Stimulated activated naive CD4-positive, alpha-beta T cell treated with Interleukin-2 at 50 U/mL for 16 hours (primary cell): ENCODE results near the gene CD93.

Experiments used
- DNase-seq: peaks from one replicate; lab custom pipeline; 2025; lab: John Stamatoyannopoulos, UW

Gene CD93

DNA sequence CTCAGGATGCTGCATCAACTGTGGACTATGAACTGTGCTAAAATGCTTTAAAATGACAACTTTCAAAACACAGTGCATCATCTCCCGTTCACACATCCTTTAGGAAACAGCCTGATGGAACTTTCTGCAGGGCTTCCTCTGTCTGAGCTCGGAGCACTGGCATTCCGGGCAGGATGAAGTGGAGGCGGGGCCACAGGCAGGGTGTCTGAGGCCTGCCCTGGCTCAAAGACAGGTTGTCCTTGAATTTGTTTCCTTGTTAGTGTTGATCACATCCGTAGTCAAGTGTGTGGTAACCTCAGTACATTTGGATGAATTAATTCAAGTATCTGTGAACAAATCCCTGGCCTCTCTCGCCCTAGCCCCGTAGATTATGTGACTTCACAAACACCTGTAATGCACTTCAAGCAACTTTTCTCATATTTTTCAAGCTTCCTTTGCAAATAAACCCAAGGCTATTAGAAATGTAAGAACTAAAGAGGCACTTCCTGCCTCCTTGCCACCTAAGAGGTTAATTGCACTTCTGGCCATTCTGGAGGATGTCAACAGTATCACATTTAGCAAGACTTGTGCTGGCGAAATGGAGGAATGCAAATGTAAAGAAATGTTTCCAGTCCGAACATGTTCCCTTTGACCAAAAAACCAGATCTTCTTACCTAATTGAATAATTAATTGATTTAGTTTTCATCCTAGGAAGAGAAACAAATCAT lies 3.1 kb downstream of the CD93 start:
- DNase-seq = no peak

DNA sequence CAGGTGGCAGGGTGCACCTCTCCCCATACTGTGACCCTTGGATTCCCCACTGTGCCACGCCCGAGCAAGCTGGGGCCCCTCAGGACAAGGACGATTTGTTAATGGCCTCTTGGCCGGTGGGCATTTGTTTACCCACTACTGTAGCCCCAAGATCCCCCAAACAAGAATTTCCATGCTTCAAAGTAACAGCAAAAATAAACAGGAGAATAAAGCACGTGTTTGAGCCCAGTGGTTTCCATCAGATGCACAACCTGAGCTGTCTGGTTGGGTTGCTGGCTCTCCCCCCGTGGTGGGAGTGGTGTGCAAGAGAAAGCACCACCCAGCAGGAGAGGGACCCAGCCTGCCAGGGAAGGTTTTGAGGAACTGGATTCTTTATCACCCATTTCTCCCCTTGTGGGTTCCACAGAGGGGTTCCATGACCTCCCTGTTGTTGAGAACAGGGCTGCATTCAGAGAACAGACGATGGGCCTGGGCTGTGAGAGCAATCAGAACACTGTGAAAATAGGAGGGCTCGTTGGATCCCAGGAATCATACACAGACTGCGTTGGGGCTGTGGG lies 4.8 kb downstream of the CD93 start:
- no peak for DNase-seq

DNA sequence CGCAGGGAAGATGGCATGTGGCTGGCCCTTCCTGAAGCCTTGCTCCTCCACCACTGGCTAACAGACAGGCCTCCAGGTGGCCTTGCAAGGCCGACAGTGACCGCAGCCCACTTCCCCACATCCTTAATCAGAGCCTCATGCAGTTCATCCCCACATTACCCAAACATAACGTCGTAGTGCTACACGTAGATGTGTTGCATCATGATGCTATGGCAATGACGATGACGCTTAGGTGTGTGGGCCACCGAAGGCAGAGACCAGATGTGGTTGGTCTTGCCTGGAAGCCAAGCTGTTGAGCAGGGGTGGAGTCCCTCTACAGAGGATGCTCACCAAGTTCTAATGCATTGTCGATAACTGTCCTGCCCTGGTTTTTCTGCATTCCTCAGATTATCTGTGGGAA lies 5.6 kb downstream of the CD93 start:
- no peak for DNase-seq

DNA sequence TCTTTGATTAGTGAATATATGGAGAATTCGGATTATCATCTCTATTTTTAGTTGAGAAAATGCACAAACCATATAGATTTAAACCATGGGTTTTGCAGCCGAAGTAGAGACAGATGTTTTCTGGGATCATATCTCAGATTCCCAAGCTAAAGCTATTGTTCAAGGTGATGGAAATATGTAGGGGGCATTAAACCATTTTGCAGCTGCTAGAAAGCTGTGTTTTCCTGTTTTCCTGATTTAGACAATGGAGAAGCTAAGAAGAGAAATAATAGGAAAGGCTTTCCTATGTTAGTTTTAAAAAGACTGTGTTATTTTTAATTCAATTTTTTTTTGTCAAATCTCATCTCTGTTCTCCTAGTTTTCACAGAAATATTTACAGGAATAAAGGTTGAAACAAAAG lies 6.2 kb downstream of the CD93 start:
- DNase-seq = no peak

DNA sequence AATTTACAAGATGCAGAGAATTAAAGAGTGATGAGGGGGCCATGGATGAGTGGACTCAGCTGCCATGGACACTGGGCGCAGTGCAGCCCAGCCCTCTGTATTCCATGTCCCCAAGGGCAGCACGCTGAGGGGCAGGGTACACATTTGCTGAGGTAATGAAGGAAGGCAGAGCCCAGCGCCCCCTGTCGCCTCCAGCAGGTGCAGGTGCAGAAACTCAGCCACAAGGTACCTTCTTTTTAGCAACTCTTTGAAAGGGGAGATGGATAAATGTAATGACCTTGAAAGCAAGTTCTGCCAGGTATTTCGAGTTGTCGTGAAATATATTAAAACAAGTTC lies 7.1 kb downstream of the CD93 start:
- no peak for DNase-seq

DNA sequence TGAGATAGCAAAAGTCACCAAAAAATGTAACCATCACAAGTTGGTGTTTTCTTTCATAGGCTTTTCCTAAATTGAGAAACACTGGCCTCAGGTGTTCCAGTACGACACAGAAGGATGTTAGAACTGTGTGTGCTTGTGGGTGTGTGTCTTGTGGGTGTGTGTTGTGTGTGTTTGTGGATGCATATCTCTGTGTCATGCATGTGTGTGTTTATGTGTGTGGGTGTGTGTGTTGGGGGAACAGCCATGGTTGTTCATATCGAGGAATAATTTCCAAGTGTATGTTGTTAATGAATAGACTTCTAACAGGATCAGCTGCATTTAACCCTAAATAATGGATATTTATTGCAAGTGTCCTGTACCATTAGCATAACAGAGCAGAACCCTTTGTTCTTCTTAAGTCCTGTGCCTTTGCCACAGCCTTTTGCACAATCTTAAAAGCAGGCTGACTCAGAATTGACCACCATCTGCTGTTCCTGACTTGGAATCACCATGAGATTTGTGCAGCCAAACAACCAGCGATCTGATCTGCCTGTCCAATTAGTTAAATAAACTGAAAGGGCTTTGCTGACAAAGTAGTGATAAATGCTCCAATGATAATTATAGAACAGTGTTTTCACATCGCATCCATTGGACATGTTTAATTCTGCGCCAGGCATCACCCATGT lies 7.6 kb downstream of the CD93 start:
- no peak for DNase-seq

DNA sequence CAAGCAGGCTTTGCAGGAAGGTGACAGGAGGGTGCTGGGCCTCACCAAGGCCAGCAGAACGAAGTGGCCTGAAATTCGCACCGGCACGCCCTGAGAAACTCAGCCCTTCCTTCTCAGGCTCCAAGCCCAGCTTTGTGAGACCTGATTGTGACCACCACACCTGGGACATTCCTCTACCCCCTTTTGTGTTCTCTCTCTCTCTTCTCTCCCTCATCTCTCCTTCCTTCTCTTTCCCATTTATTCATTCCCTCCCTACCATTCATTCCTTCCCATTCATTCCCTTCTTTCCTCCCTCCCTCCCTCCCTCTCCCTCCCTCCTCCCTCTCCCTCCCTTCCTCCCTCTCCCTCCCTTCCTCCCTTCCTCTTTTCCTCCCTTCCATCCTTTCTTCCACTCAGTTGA lies 8.8 kb downstream of the CD93 start:
- DNase-seq = no peak

DNA sequence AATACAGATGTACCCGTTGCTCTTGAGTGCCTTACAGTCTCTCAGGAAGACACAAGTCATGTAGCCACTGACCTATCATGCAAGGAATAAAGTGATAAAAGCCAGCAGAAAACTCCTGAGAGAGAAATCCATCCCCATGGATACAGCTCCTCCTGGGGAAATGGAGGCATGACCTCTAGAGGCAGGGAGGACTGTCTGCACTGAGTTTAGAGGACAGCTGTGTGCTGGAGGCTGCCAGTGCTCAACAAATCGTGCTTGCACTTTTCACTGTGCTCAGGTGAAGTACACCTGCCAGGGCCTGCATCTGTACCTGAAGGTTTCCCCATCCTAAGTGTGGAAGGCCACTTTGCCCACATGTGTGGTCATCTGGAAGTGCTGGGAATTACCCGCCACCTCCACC lies 12.1 kb downstream of the CD93 start:
- no peak for DNase-seq

DNA sequence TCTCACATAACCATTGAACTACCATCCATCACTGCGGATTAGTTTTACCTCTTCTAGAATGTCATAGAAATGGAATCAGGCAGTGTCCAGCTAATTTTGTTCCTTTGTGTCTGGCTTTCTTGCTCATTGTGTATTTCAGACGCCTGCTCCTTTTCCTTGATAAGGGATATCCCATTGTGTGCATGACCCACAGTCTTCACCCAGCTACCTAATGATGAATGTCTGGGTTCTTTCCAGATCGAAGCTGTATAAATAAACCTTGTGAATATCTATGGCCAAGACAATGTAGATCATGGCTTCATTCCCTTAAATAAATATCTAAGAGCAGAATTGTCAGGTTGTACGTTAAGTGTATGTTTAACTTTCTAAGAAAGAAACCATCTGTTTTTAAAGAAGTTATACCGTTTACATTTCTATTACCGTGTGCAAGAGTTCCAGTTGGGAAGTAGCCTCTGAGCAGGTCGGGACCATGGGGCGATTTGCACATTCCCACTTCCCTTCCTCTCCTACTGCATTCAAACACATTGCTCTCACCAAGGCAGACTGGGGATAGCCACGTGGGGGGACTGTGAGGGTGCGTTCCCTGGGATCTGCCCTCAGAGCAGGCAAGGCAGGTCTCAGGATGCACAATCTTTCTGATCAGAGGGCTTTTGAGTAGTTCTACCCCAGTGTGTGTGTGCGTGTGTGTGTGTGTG lies 13.1 kb downstream of the CD93 start:
- no peak for DNase-seq

DNA sequence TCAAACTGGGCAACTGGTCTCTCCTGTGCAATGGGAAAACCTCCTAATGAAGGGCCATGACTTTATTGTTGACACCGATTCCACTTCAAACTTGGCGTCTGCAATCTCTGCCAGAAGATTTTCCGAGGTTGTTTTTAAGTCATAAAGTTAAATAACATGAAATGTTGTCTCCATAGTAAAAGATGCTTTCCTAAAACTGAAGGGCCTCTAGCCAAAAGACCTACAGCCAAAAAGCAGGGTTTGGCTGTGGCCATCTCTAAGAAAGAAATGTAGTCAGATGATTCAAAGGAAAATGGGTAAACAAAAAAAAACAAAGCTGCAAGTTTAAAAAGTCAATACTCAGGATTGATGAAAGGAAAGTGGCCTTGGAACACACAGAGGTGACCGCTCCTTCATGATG lies 14.1 kb downstream of the CD93 start:
- DNase-seq = no peak

DNA sequence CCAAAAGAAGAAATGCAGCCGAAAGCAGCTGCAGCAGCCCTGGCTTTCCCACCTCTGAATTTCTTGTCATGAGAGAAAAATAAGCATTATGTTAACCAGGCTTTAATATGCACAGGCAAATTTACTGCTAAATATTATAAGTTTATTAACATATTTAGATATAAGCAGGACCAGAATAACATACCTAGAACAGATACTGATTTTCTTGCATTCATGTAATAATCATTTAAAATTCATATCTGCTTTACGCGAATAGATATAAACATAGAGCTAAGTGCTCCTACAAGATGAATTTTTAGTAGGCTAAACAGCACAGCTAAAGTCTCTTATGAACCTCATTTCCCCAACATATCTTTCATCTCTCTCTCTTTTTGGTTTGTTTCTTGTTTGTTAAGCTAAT lies 14.7 kb downstream of the CD93 start:
- DNase-seq = no peak

DNA sequence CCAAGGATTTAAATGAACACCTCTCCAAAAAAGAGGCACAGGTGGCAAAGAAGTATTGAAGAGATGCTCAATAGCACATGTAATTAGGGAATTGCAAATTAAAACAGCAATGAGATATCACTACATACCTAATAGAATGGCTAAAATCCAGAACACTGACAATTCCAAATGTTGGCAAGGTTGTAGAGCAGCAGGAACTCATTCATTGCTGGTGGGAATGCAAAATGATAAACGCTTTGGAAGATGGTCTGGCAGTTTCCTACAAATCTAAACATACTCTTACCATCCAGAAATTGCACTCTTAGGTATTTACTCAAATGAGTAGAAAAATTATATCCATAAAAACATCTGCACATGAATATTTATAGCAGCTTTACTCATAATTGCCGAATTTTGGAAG lies 17.0 kb downstream of the CD93 start:
- no peak for DNase-seq

DNA sequence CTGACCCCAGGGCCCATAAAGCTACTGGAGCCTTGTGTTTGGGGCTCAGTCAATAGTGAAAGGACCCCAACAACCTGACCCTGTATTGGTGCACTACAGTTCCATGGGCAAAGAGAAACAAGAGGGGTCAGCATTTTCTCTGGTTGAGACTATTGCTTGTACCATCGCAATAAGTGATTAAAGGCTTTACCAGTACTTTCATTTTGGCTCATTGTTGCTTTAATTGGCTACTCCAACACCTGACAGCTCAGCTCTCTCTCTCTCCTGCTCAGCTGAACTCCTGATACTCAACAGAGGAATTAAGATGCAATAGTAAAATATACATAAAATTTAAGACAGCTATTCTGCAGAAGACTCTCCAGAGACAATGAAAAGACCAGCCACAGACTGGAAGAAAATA lies 17.8 kb downstream of the CD93 start:
- no peak for DNase-seq

DNA sequence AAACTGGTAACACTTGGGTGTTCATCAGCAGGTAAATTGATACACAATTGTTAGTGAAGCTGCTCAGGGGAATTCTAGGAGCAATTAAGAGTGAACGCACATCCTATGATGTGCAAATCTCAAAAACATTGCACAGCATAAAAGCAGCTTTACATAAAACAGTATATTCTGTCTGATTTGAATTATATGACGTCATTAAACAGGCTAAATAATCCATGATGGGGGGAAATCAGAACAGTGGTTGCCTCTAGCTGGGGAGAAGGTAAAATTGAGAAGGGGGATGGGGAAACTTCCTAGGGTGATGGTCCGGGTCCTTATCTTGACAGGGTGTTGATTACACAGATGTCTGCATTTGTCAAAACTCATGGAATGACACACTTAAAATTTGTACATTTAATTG lies 19.4 kb downstream of the CD93 start:
- no peak for DNase-seq

DNA sequence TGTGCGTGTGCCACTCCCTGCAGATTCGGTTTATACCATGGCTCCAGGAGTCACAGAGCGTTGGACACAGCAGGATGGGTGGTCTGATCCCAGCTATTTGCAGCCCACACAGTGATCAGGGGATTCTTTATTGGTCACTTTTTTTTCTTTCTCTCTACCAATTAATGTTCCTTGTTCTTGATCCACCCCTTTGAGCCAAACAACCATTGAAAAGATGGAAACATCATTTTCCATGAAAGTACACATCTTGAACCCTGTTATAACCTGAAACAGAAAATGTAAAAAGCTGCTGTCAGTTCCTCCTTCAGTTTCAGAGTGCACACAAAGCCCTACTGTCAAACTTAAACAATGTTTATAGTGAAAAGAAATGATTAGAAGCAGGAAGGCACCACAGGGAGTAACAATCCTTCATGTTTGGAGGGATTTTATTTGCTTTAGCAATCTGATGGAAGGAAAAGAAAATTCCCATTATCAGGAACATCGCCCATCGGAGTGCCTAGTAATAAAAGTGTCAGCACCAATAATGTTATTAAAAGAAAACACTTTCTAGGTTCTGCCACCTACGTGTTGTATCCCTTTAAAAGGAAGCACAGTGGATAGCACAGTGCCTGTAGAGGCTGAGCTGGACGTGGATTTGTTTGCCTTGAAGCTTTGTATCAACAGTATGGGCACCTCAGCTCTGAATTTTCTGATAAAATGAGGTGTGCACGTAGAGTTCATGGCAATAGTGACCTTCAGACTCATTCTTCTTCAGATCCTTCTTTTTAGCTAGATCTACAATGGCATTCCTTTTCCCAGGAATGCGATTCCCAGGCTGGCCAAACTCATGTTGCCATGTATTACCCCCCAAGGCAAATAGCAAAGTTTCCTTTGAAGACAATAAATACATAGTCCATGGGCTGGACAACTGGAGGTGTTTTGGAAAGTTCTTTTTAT lies 20.6 kb downstream of the CD93 start:
- DNase-seq = no peak

DNA sequence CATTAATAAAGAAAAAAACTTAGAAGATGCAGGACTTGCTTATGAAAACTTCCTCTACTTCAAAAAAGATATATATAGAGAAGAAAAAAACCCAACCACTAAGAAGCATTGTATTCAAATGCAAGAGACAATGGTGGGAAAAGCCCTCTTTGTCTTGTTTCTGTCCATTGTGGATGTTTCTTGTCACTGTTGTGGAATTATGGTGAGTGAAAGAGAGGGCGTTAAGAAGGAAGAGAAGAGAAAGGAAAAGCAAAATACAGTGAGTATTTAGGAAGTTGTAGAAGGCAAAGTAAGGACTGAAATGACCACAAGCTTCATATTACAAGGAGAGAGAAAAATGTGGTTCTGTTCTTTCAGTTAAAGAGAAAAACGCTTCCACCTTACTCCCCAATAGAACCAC lies 22.5 kb downstream of the CD93 start:
- DNase-seq = no peak

DNA sequence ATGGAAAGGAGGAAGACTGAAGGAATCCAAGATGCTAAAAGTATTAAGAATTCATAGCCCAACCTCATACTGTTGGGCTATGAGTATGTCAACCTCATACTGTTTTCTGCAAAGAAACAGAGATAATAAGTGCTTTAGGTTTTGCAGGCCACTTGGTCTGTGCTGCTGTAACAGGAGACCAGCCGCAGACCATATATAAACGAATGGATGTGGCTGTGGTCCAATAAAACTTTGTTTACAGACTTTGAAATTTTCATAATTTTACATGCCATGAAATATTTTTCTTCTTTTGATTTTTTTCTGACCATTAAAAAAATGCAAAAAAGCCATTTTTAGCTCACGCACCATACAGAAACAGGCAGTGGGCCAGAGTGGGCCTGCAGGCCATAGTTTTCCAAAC lies 23.0 kb downstream of the CD93 start:
- DNase-seq = no peak

DNA sequence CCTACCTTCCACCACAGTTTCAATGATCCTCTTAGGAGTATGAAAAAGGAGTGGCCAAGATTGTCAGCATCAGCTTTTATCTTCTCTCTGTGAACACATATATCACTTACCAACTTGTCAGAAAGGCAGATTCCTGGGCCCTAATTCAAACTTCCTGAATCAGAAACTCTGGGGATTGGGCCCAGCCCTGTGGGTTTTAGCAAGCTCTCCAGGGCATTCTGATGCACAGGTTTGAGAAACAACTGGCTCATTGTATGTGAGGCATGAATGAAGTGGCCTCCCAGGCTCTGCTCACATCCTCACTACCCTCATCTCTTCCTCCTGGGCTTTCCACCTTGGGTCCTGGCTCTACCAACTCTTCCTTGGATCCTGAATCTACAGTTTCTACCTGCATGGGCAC lies 23.5 kb downstream of the CD93 start:
- DNase-seq = no peak

DNA sequence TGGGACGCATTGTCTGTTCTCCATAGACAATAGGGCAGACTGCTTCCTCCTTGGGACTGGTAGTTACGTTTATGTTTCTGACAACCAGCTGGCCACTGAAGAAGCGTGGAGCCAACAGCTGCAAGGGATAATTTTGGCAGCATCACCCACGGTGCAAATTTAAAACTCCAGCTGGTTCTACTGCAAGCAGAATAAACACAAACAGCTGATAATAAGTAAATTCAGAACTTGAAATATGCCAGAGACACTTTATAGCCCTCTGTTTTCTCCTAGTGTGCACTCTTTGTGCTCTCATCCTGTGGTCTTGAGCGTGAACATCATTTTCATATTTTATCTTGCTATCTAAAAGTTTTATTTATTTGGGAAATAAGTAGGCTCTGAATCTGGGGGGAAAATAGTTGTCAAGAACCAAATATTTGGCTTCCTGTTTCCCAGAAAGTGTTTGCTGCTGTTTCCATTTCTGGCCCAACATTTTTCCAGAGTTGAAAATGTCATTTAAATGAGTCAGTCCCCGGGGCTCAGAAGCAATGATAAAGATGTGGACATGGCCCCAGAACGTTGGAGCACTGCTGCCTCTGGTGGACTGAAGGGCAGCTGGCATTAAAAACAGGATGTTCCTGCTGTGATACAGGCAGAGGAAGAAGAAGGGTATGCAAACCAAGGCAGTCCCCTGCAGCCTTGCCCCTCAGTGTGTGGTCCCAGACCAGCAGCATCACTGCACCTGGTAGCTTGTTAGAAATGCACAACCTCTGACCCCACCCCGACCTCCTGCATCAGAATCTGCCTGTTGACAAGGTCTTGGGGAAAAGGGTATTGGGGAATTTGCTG lies 24.2 kb downstream of the CD93 start:
- no peak for DNase-seq

DNA sequence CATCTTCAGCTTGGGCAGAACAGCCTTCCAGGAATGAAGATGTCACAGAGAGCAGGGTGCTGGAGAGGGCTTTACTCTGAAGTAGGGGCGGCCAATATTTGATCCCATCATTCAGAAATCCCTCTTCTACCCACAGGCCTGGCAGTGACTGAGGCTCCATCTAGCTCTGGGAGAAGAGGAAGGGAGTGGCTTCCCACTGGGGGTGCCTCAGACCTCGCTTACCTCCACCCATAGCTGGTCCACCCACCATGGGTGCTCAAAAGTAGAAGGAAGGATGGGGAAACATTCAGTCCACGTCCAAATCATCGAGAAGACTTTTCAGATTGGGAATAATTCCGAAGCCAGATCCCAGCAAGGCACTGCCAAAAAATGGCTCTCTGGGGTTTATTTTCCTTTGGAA lies 24.9 kb downstream of the CD93 start:
- no peak for DNase-seq

DNA sequence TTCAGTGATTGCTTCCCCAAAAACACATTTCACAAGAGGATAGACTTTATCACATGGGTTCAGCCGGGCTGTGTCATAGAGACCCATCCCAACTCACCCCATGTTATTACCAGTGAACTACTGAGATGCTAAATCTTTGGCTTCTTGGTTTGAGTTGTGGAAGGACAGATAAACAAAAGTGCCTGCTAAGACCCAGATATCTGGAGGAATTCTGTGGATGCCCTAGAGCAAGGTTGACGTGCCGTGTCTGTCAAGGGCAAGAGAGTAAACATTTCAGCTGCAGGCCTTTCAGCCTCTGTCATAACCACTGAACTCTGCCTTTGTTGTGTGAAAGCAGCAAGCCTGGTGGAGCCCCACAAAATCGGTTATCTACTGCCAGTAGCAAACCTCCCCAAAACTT lies 25.5 kb downstream of the CD93 start:
- DNase-seq = no peak
